NCI-H524 treated with DMSO at 0.1 percent for 48 hours (cell line): ENCODE measurements around the gene KCNG2.

Experiments
- DNase-seq: peaks from one replicate; lab custom pipeline; 2025; lab: John Stamatoyannopoulos, UW

KCNG2 gene

GRCh38 chr18:79927607-79928562, 130.1 kb downstream of the KCNG2 start:
- no peak for DNase-seq

GRCh38 chr18:79928563-79928960, 130.8 kb downstream of the KCNG2 start:
- no peak for DNase-seq

GRCh38 chr18:79930020-79930642, 132.4 kb downstream of the KCNG2 start:
- no peak for DNase-seq

GRCh38 chr18:79931475-79931874, 133.7 kb downstream of the KCNG2 start:
- DNase-seq, result no peak

- no peak for DNase-seq
These were observed 135.2 kb downstream of the KCNG2 start for GRCh38 chr18:79932907-79933306.

- DNase-seq, result no peak
These were observed 136.0 kb downstream of the KCNG2 start for GRCh38 chr18:79933765-79934164.

GRCh38 chr18:79934311-79935097, 136.8 kb downstream of the KCNG2 start:
- DNase-seq, result no peak

GRCh38 chr18:79935098-79935480, 137.4 kb downstream of the KCNG2 start:
- DNase-seq, result no peak

GRCh38 chr18:79935499-79935898, 137.8 kb downstream of the KCNG2 start:
- no peak for DNase-seq

- no peak for DNase-seq
These were observed 138.2 kb downstream of the KCNG2 start for GRCh38 chr18:79935925-79936324.

GRCh38 chr18:79936641-79937040, 138.9 kb downstream of the KCNG2 start:
- DNase-seq, result no peak

GRCh38 chr18:79937103-79937860, 139.5 kb downstream of the KCNG2 start:
- no peak for DNase-seq

GRCh38 chr18:79938196-79938595, 140.5 kb downstream of the KCNG2 start:
- no peak for DNase-seq

GRCh38 chr18:79939096-79939495, 141.4 kb downstream of the KCNG2 start:
- no peak for DNase-seq

GRCh38 chr18:79940126-79940813, 142.5 kb downstream of the KCNG2 start:
- no peak for DNase-seq

GRCh38 chr18:79940814-79941472, 143.2 kb downstream of the KCNG2 start:
- DNase-seq, result no peak

- DNase-seq, result no peak
These were observed 143.9 kb downstream of the KCNG2 start for GRCh38 chr18:79941473-79942119.

GRCh38 chr18:79942211-79942610, 144.5 kb downstream of the KCNG2 start:
- no peak for DNase-seq

- no peak for DNase-seq
These were observed 145.3 kb downstream of the KCNG2 start for GRCh38 chr18:79942786-79943607.
